GM18907 (cell line): ENCODE results near the gene LZTS2.
"Not testable (repeated sequence)": the region's sequence is repeated elsewhere in the genome, so short reads cannot be mapped to it uniquely, and the experiment has no call there.

Experiments
- ATAC-seq: cut with Tn5 transposase; IDR thresholded peaks from one replicate; pipeline ENCODE4 v1.9.1; 2021; ENCODE audit warnings: mild to moderate bottlenecking, moderate library complexity; ENCODE audit not compliant: unreplicated experiment

Gene LZTS2

GRCh38 chr10:100999742-101000126, at the start of gene LZTS2:
Gene LZTS2 (plus strand): TSS chr10:100999808. CDS start chr10:101002539, 2,731 bp downstream.
- ATAC-seq: no peak

- no peak for ATAC-seq
Observed at GRCh38 chr10:100960251-100960650, 39.4 kb upstream of the LZTS2 start.

- no peak for ATAC-seq
Observed at GRCh38 chr10:100962351-100963080, 37.1 kb upstream of the LZTS2 start.

GRCh38 chr10:100963826-100964225, 35.8 kb upstream of the LZTS2 start:
- no peak for ATAC-seq

GRCh38 chr10:100965820-100966219, 33.8 kb upstream of the LZTS2 start:
- no peak for ATAC-seq

- no peak for ATAC-seq
Observed at GRCh38 chr10:100966887-100967286, 32.7 kb upstream of the LZTS2 start.

GRCh38 chr10:100967332-100967731, 32.3 kb upstream of the LZTS2 start:
- no peak for ATAC-seq

- no peak for ATAC-seq
Observed at GRCh38 chr10:100968062-100968736, 31.4 kb upstream of the LZTS2 start.

- no peak for ATAC-seq
Observed at GRCh38 chr10:100968863-100969186, 30.8 kb upstream of the LZTS2 start.

- no peak for ATAC-seq
Observed at GRCh38 chr10:100969187-100970075, 30.2 kb upstream of the LZTS2 start, which contains the start of gene SEMA4G. Gene SEMA4G (plus strand): TSS chr10:100969504. CDS start chr10:100972913, 3,409 bp downstream.

- ATAC-seq: no peak
Observed at GRCh38 chr10:100970076-100970913, 29.3 kb upstream of the LZTS2 start.

- ATAC-seq: no peak
Observed at GRCh38 chr10:100970914-100971811, 28.4 kb upstream of the LZTS2 start.

- no peak for ATAC-seq
Observed at GRCh38 chr10:100972115-100972903, 27.3 kb upstream of the LZTS2 start.

- ATAC-seq: no peak
Observed at GRCh38 chr10:100972904-100973535, 26.6 kb upstream of the LZTS2 start.

GRCh38 chr10:100975397-100975796, 24.2 kb upstream of the LZTS2 start:
- ATAC-seq: not testable (repeated sequence)

- ATAC-seq: no peak
Observed at GRCh38 chr10:100976906-100977305, 22.7 kb upstream of the LZTS2 start.

GRCh38 chr10:100977436-100977835, 22.2 kb upstream of the LZTS2 start:
- no peak for ATAC-seq
